Mesenchymal stem cell (in vitro differentiated cells and primary cell): ENCODE data around the gene SIGLEC8.
"Not testable (repeated sequence)": the region's sequence is repeated elsewhere in the genome, so short reads cannot be mapped to it uniquely, and the experiment has no call there.

Experiments
- DNase-seq: peaks from one replicate; pipeline ENCODE4 v3.0.0-alpha.2; 2013
- H2AFZ ChIP-seq: one replicate; pipeline ENCODE4 v1.6.1; 2013; ENCODE audit warnings: low read depth, mild to moderate bottlenecking, control low read depth, inconsistent platforms, low read length, moderate library complexity
- H2AK5ac ChIP-seq: 2 replicates; pipeline ENCODE4 v1.6.1; 2013; ENCODE audit warnings: low read length, moderate library complexity, mild to moderate bottlenecking, inconsistent platforms; ENCODE audit not compliant: severe bottlenecking
- H2BK120ac ChIP-seq: one replicate; pipeline ENCODE4 v1.6.1; 2013; ENCODE audit warnings: low read depth, mild to moderate bottlenecking, inconsistent platforms, low read length, moderate library complexity
- H2BK12ac ChIP-seq, 2 experiments: one replicate each; pipeline ENCODE4 v1.6.1; 2013; ENCODE audit warnings: inconsistent platforms in 2 of 2, low read length in 2 of 2, mild to moderate bottlenecking in 2 of 2, moderate library complexity in 2 of 2, control low read depth in 1 of 2
- H2BK15ac ChIP-seq: one replicate; pipeline ENCODE4 v1.6.1; 2013; ENCODE audit warnings: mild to moderate bottlenecking, low read depth, inconsistent platforms; ENCODE audit not compliant: poor library complexity, severe bottlenecking
- H2BK5ac ChIP-seq: 2 replicates; pipeline ENCODE4 v1.6.1; 2013; ENCODE audit warnings: low read depth, mild to moderate bottlenecking, low read length, control low read depth, inconsistent platforms; ENCODE audit not compliant: poor library complexity, severe bottlenecking
- H3K14ac ChIP-seq, 2 experiments: one replicate each; pipeline ENCODE4 v1.6.1; 2013; ENCODE audit warnings: inconsistent platforms in 2 of 2, low read length in 2 of 2, control low read depth in 1 of 2, mild to moderate bottlenecking in 1 of 2, moderate library complexity in 1 of 2
- H3K18ac ChIP-seq, 2 experiments: one replicate each; pipeline ENCODE4 v1.6.1; 2013; ENCODE audit warnings: inconsistent platforms in 2 of 2, low read length in 2 of 2, control low read depth in 1 of 2, low read depth in 1 of 2, mild to moderate bottlenecking in 1 of 2
- H3K23ac ChIP-seq, 2 experiments: one replicate each; pipeline ENCODE4 v1.6.1; 2013; ENCODE audit warnings: inconsistent platforms in 2 of 2, low read length in 2 of 2, mild to moderate bottlenecking in 2 of 2, moderate library complexity in 2 of 2, control low read depth in 1 of 2
- H3K27ac ChIP-seq: 2 replicates; pipeline ENCODE4 v1.5.1; 2013; ENCODE audit warnings: mild to moderate bottlenecking, moderate library complexity, low read length, control low read depth, inconsistent platforms; ENCODE audit not compliant: poor library complexity, severe bottlenecking
- H3K27me3 ChIP-seq, 2 experiments: 2 replicates each; pipeline versions ENCODE4 v1.6.1 to v1.7.0; 2013; ENCODE audit warnings: low read length in 2 of 2, mild to moderate bottlenecking in 2 of 2, moderate library complexity in 2 of 2, control low read depth in 1 of 2, inconsistent platforms in 1 of 2; ENCODE audit not compliant: control insufficient read depth in 1 of 2, insufficient read depth in 1 of 2
- H3K36me3 ChIP-seq, 2 experiments: 2 replicates each; pipeline versions ENCODE4 v1.6.1 to v1.7.0; 2013; ENCODE audit warnings: low read length in 2 of 2, control low read depth in 1 of 2, inconsistent platforms in 1 of 2, low read depth in 1 of 2, mild to moderate bottlenecking in 1 of 2; ENCODE audit not compliant: insufficient read depth in 2 of 2, control insufficient read depth in 1 of 2
- H3K4ac ChIP-seq, 2 experiments: one replicate each; pipeline ENCODE4 v1.6.1; 2013; ENCODE audit warnings: inconsistent platforms in 2 of 2, low read length in 2 of 2, mild to moderate bottlenecking in 2 of 2, moderate library complexity in 2 of 2, control low read depth in 1 of 2, low read depth in 1 of 2
- H3K4me1 ChIP-seq: 2 replicates; pipeline ENCODE4 v1.6.1; 2013; ENCODE audit warnings: low read depth, low read length, control low read depth; ENCODE audit not compliant: control insufficient read depth, insufficient read depth
- H3K4me2 ChIP-seq: 2 replicates; pipeline ENCODE4 v1.6.1; 2013; ENCODE audit warnings: low read length, mild to moderate bottlenecking, inconsistent platforms; ENCODE audit not compliant: poor library complexity, severe bottlenecking
- H3K4me3 ChIP-seq, 2 experiments: 2 replicates each; pipeline versions ENCODE4 v1.5.1 to v1.7.0; 2013; ENCODE audit warnings: low read length in 2 of 2, mild to moderate bottlenecking in 2 of 2, control low read depth in 1 of 2, low read depth in 1 of 2; ENCODE audit not compliant: insufficient read depth in 1 of 2
- H3K79me1 ChIP-seq: replicated peaks from 2 replicates; pipeline ENCODE4 v1.6.1; 2013; ENCODE audit warnings: mild to moderate bottlenecking, control low read depth, low read length, inconsistent platforms; ENCODE audit not compliant: poor library complexity, severe bottlenecking
- H3K9ac ChIP-seq: 2 replicates; pipeline ENCODE4 v1.7.0; 2013; ENCODE audit warnings: mild to moderate bottlenecking, low read length, moderate library complexity
- H3K9me3 ChIP-seq: 2 replicates; pipeline ENCODE4 v1.7.0; 2013; ENCODE audit warnings: mild to moderate bottlenecking, low read length; ENCODE audit not compliant: control insufficient read depth
- H4K8ac ChIP-seq: one replicate; pipeline ENCODE4 v1.6.1; 2013; ENCODE audit warnings: inconsistent platforms, mild to moderate bottlenecking, low read length, moderate library complexity
- H4K91ac ChIP-seq: one replicate; pipeline ENCODE4 v1.6.1; 2013; ENCODE audit warnings: mild to moderate bottlenecking, low read length, inconsistent platforms
- WGBS: methylation state at CpG from one replicate; pipeline ENCODE4 v1.1.7; 2013; ENCODE audit warnings: mixed read lengths; 5-methylcytosine and 5-hydroxymethylcytosine counted together

Gene SIGLEC8

GRCh38 chr19:51466723-51467122, 8.5 kb upstream of the SIGLEC8 start:
- Histone ChIP-seq H2AFZ (no peak overlapping the region), H2BK12ac (no peak overlapping the region), H2BK120ac (no peak overlapping the region), H3K23ac (no peak overlapping the region), H3K27ac (no peak overlapping the region), H3K4me2 (no peak overlapping the region), H3K9ac (no peak overlapping the region), H4K91ac (no peak overlapping the region), H2BK5ac (no peak overlapping the region), H3K4ac (no peak overlapping the region), H3K27me3 (peaks cover 0 to 42% of the 10 kb centered on the region in 2 experiments), H3K36me3 (no peaks in the 10 kb centered on the region), H2BK15ac (no peak overlapping the region), H3K18ac (no peak overlapping the region), H3K79me1 (no peaks in the 10 kb centered on the region), H3K14ac (no peak overlapping the region), H4K8ac (no peak overlapping the region), H3K4me1 (no peaks in the 10 kb centered on the region), H2AK5ac (no peak overlapping the region), H3K4me3 (no peak overlapping the region), H3K9me3 (no peaks in the 10 kb centered on the region)
- no peak for DNase-seq
- 24% methylated on average over 2 of the region's 3 CpGs for WGBS

- not testable (repeated sequence) for H4K91ac ChIP-seq, H2AFZ ChIP-seq
- 71% methylated on average over 5 of the region's 33 CpGs for WGBS
Observed at GRCh38 chr19:51463976-51464581, 5.8 kb upstream of the SIGLEC8 start.

GRCh38 chr19:51462681-51463080, 4.4 kb upstream of the SIGLEC8 start:
- Histone ChIP-seq H3K14ac (no peak overlapping the region), H4K91ac (no peak overlapping the region), H3K4ac (no peak overlapping the region), H4K8ac (no peak overlapping the region), H3K36me3 (no peaks in the 10 kb centered on the region), H2BK5ac (no peak overlapping the region), H3K27me3 (peaks cover 0 to 47% of the 10 kb centered on the region in 2 experiments), H3K9ac (no peak overlapping the region), H2BK120ac (no peak overlapping the region), H2BK12ac (no peak overlapping the region), H3K18ac (no peak overlapping the region), H3K4me1 (no peaks in the 10 kb centered on the region), H3K27ac (no peak overlapping the region), H3K23ac (no peak overlapping the region), H2AFZ (no peak overlapping the region), H3K9me3 (no peaks in the 10 kb centered on the region), H3K4me2 (no peak overlapping the region), H3K79me1 (no peaks in the 10 kb centered on the region), H2AK5ac (no peak overlapping the region), H2BK15ac (no peak overlapping the region), H3K4me3 (no peak overlapping the region)
- WGBS, result 64% methylated on average over 9 of the region's 10 CpGs
- DNase-seq, result no peak

More at GRCh38 chr19:51463976-51464581, 5.8 kb upstream of the SIGLEC8 start:
- not testable (repeated sequence) for H2BK120ac ChIP-seq, H3K9me3 ChIP-seq, DNase-seq, H3K4me1 ChIP-seq, H3K23ac ChIP-seq, H2BK12ac ChIP-seq, H3K4ac ChIP-seq, H2BK15ac ChIP-seq, H3K79me1 ChIP-seq, H2AK5ac ChIP-seq, H3K18ac ChIP-seq, H3K27ac ChIP-seq, H3K36me3 ChIP-seq, H2BK5ac ChIP-seq, H3K9ac ChIP-seq, H3K4me3 ChIP-seq, H3K14ac ChIP-seq, H4K8ac ChIP-seq, H3K4me2 ChIP-seq
- peaks cover 0 to 49% of the 10 kb centered on the region in 2 experiments for H3K27me3 ChIP-seq

GRCh38 chr19:51462276-51462675, 4.0 kb upstream of the SIGLEC8 start:
- no peak overlapping the region for H2BK5ac ChIP-seq
- H3K18ac ChIP-seq, result no peak overlapping the region
- no peak overlapping the region for H3K9ac ChIP-seq
- peaks cover 0 to 45% of the 10 kb centered on the region in 2 experiments for H3K27me3 ChIP-seq
- no peak overlapping the region for H3K4ac ChIP-seq
- H4K91ac ChIP-seq, result no peak overlapping the region
- H2AFZ ChIP-seq, result no peak overlapping the region
- H3K79me1 ChIP-seq, result no peaks in the 10 kb centered on the region
- DNase-seq, result no peak
- H3K4me2 ChIP-seq, result no peak overlapping the region
- H3K14ac ChIP-seq, result no peak overlapping the region
- H3K9me3 ChIP-seq, result no peaks in the 10 kb centered on the region
- no peak overlapping the region for H2BK120ac ChIP-seq
- H3K4me1 ChIP-seq, result no peaks in the 10 kb centered on the region
- H2BK12ac ChIP-seq, result no peak overlapping the region
- 68% methylated on average over 7 of the region's 7 CpGs for WGBS
- no peak overlapping the region for H2BK15ac ChIP-seq
- no peak overlapping the region for H3K23ac ChIP-seq
- no peaks in the 10 kb centered on the region for H3K36me3 ChIP-seq
- no peak overlapping the region for H2AK5ac ChIP-seq
- no peak overlapping the region for H4K8ac ChIP-seq
- H3K4me3 ChIP-seq, result no peak overlapping the region
- no peak overlapping the region for H3K27ac ChIP-seq
